ENCODE data around the gene PTPRE. TPM values are rescaled to one million over a fixed set of nuclear protein-coding genes. Genes with fewer than 3 reads are reported as not detected.

The PTPRE gene
- polyA plus RNA-seq, 1 of the 3 experiments (the other 2 are of a cell fraction) = 11.8 TPM

DNA sequence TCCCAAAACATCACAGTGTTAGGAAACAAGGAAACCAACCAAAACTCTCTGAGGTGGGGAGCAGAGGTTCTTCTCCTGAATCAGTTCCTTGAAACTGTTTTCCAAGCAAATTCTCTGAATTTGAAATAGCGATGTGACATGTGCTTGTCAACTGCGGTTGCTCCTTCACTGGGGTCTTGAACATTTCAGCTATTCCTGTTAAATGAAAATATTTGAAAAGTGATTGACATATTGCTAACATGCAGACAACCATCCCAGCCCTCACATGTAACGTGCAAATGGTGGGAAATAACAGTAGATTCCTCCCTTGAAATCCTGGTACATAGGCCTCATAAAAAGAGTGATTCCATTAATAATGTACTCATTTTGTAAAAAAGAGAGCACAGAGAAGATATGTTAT is 203.4 kb downstream of the PTPRE start:
- H3K9me3 ChIP-seq = no peaks in the 10 kb centered on the region
- H2AFZ ChIP-seq (ENCODE audit: low read depth) = no peak overlapping the region
- H4K20me1 ChIP-seq (ENCODE audit: insufficient read depth) = peaks cover 25% of the 10 kb centered on the region; the same call in 1 of the 2 replicates
- H3F3A ChIP-seq (replicated peaks; ENCODE audit: insufficient read depth) = no peaks in the 10 kb centered on the region
- H3K27me3 ChIP-seq (ENCODE audit: insufficient read depth) = no peaks in the 10 kb centered on the region
- H3K36me3 ChIP-seq (replicated peaks in 1 of 2; ENCODE audit: control insufficient read depth in 1 of 2, insufficient read depth in 2 of 2, low read length in 1 of 2) = peaks cover 77 to 93% of the 10 kb centered on the region in 2 experiments
- CTCF ChIA-PET = interaction anchor here (1.0 to 2.1 kb wide), 3 partner anchors 20 to 41 kb away, joined by 3 to 9 read pairs (median 4); no protein-coding TSS in a partner anchor
- peaks cover 36% of the 10 kb centered on the region for H3K79me2 ChIP-seq (ENCODE audit: insufficient read depth)
- POLR2A ChIA-PET = no interaction called here
- H3K9ac ChIP-seq = no peak overlapping the region
- H3K9me2 ChIP-seq = no peaks in the 10 kb centered on the region
- H3K27ac ChIP-seq (ENCODE audit: low read depth in 2 of 2, low read length in 1 of 2) = no peak overlapping the region
- no peak overlapping the region for H3K4me2 ChIP-seq
- no peak overlapping the region for H3K4me3 ChIP-seq (ENCODE audit: low read depth in 2 of 2, low read length in 1 of 2)
- no peak for DNase-seq
- TF ChIP-seq POLR2AphosphoS5 (IDR thresholded peaks at IDR 0.05; ENCODE audit: low read depth, low read length) (no peak), RFX5 (IDR thresholded peaks at IDR 0.05; ENCODE audit: low read length) (no peak), IRF3 (IDR thresholded peaks at IDR 0.05; ENCODE audit: low read depth, low read length) (no peak), EZH2phosphoT487 (IDR thresholded peaks at IDR 0.05; ENCODE audit: borderline replicate concordance, low read depth) (no peak), SIN3A (IDR thresholded peaks at IDR 0.05; ENCODE audit: borderline replicate concordance, low read depth, low read length) (no peak), RCOR1 (IDR thresholded peaks at IDR 0.05; ENCODE audit: low read length) (no peak), FOXJ3 (CRISPR knock-in tag; IDR thresholded peaks at IDR 0.05) (no peak), FOSL2 (IDR thresholded peaks at IDR 0.05; ENCODE audit: borderline replicate concordance, low read depth) (no peak)
- TF ChIP-seq, protein P1, sequence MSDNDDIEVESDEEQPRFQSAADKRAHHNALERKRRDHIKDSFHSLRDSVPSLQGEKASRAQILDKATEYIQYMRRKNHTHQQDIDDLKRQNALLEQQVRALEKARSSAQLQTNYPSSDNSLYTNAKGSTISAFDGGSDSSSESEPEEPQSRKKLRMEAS (IDR thresholded peaks at IDR 0.05; ENCODE audit: low read depth) = no peak
- WGBS (ENCODE audit: low lambda C conversion rate) = 98% methylated on average over 3 of the region's 3 CpGs
- H3K4me1 ChIP-seq (ENCODE audit: control insufficient read depth in 1 of 2, insufficient read depth in 2 of 2, low read depth in 1 of 2, low read length in 1 of 2) = no peaks in the 10 kb centered on the region

DNA sequence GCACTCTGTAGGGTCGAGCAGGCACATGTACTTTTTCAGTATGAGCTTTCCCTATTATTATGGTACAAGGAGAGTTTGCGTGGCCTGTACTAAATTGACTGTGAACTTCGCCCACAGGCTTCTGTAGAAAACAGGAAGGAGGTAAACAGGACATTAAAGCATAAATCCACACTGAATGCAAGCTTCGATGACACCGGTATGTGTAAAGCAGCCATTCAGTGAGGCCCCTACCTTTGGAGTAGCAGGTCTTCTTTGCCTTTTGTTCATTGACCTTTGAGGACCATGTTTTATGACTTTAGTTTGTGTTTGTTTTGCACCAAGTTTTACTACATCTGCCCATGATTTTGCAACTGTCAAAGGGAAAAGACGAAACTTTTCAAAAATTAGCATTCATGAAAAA is 204.8 kb downstream of the PTPRE start:
- Histone ChIP-seq H3K4me1 (ENCODE audit: control insufficient read depth in 1 of 2, insufficient read depth in 2 of 2, low read depth in 1 of 2, low read length in 1 of 2) (no peaks in the 10 kb centered on the region), H3K36me3 (replicated peaks in 1 of 2; ENCODE audit: control insufficient read depth in 1 of 2, insufficient read depth in 2 of 2, low read length in 1 of 2) (peaks cover 80 to 91% of the 10 kb centered on the region in 2 experiments), H3K9me2 (no peaks in the 10 kb centered on the region), H3K79me2 (ENCODE audit: insufficient read depth) (peaks cover 38% of the 10 kb centered on the region), H3K9ac (no peak overlapping the region), H3K27me3 (ENCODE audit: insufficient read depth) (no peaks in the 10 kb centered on the region), H3K4me3 (ENCODE audit: low read depth in 2 of 2, low read length in 1 of 2) (no peak overlapping the region), H3K9me3 (no peaks in the 10 kb centered on the region), H2AFZ (ENCODE audit: low read depth) (no peak overlapping the region), H3K27ac (ENCODE audit: low read depth in 2 of 2, low read length in 1 of 2) (no peak overlapping the region), H3F3A (replicated peaks; ENCODE audit: insufficient read depth) (no peaks in the 10 kb centered on the region), H4K20me1 (ENCODE audit: insufficient read depth) (peaks cover 30% of the 10 kb centered on the region; the same call in 1 of the 2 replicates), H3K4me2 (no peak overlapping the region)
- DNase-seq = no peak
- 94% methylated on average over 6 of the region's 6 CpGs for WGBS (ENCODE audit: low lambda C conversion rate)
- TF ChIP-seq, protein P2, sequence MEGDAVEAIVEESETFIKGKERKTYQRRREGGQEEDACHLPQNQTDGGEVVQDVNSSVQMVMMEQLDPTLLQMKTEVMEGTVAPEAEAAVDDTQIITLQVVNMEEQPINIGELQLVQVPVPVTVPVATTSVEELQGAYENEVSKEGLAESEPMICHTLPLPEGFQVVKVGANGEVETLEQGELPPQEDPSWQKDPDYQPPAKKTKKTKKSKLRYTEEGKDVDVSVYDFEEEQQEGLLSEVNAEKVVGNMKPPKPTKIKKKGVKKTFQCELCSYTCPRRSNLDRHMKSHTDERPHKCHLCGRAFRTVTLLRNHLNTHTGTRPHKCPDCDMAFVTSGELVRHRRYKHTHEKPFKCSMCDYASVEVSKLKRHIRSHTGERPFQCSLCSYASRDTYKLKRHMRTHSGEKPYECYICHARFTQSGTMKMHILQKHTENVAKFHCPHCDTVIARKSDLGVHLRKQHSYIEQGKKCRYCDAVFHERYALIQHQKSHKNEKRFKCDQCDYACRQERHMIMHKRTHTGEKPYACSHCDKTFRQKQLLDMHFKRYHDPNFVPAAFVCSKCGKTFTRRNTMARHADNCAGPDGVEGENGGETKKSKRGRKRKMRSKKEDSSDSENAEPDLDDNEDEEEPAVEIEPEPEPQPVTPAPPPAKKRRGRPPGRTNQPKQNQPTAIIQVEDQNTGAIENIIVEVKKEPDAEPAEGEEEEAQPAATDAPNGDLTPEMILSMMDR (IDR thresholded peaks at IDR 0.05) = no peak
- TF ChIP-seq FOSL2 (IDR thresholded peaks at IDR 0.05; ENCODE audit: borderline replicate concordance, low read depth) = no peak
- no peak for TF ChIP-seq RCOR1 (IDR thresholded peaks at IDR 0.05; ENCODE audit: low read length)
- TF ChIP-seq REST (IDR thresholded peaks at IDR 0.05; ENCODE audit: low read depth, low read length) = no peak
- TF ChIP-seq JUND (IDR thresholded peaks at IDR 0.05) = no peak
- TF ChIP-seq RXRA (IDR thresholded peaks at IDR 0.05; ENCODE audit: borderline replicate concordance, low read depth) = no peak
- TF ChIP-seq NRF1 (IDR thresholded peaks at IDR 0.05; ENCODE audit: low read depth, low read length) = no peak
- ChIA-PET POLR2A (no interaction called here), CTCF (interaction anchor here (2.1 kb wide), 1 partner anchor 33 kb away, joined by 9 read pairs; no protein-coding TSS in a partner anchor)
